HCT116 (cell line): ENCODE measurements around the gene SPTLC3. TPM values are rescaled to one million over a fixed set of nuclear protein-coding genes. Genes with fewer than 3 reads are reported as not detected.

Experiments
- ATAC-seq: fragments of 200-7000 bp; cut with Tn5 transposase; 2 replicates; pipeline ENCODE4 v1.9.1; 2020; ENCODE audit warnings: mild to moderate bottlenecking, moderate library complexity
- BruUV-seq: library from RNA; stranded (reverse); fragments of 400-500 nt; replicated peaks from 2 replicates; lab custom pipeline; 2021; lab: Mats Ljungman, UMichigan
- CTCF ChIA-PET: fragments of 300-600 bp; sonication (Branson Sonifier 250); formaldehyde crosslinking; loops from one replicate; lab custom pipeline; 2021; ENCODE audit warnings: antibody characterized with exemption; lab: Charles Lee
- POLR2A ChIA-PET: fragments of 300-600, 350-600 bp; sonication (Branson Sonifier 250); formaldehyde crosslinking; loops from one replicate; lab custom pipeline; 2021; ENCODE audit warnings: antibody characterized with exemption; lab: Charles Lee
- RAD21 ChIA-PET, 2 experiments: fragments of 300-600 bp; sonication (Branson Sonifier 250); formaldehyde crosslinking; loops; one replicate each; lab custom pipeline; 2023; ENCODE audit warnings: low total read pairs in 2 of 2; ENCODE audit not compliant: uncharacterized antibody in 2 of 2, unreplicated experiment in 2 of 2, low non-redundant PET in 1 of 2; lab: Charles Lee
- DNase-seq: peaks from one replicate; pipeline ENCODE4 v3.0.0-alpha.2; 2010; ENCODE audit warnings: low read depth, low spot score
- H2AFZ ChIP-seq: fragments of 200-600 bp; shearing (Covaris generic), sonication (generic); 2 replicates; pipeline ENCODE4 v1.6.1; 2017; ENCODE audit warnings: low read depth, mixed run types, mixed read lengths, antibody characterized with exemption, low read length; ENCODE audit not compliant: poor library complexity, severe bottlenecking
- H3K27ac ChIP-seq: 2 replicates; pipeline ENCODE4 v1.5.1; 2012; ENCODE audit warnings: low read depth, low read length
- H3K27me3 ChIP-seq: fragments of 200-600 bp; sonication (generic); 2 replicates; pipeline ENCODE4 v1.6.1; 2016; ENCODE audit warnings: mixed run types, low read length, mixed read lengths; ENCODE audit not compliant: insufficient read depth
- H3K36me3 ChIP-seq, 2 experiments: fragments of 200-500 bp in 1 of 2; fragments of 200-600 bp in 1 of 2; sonication (Bioruptor generic) in 1 of 2; sonication (generic) in 1 of 2; 2 replicates each; pipeline versions ENCODE4 v1.5.1 to v1.6.1; 2014 to 2016; ENCODE audit warnings: low read length in 2 of 2, inconsistent platforms in 1 of 2, mixed read lengths in 1 of 2, mixed run types in 1 of 2; ENCODE audit not compliant: insufficient read depth in 2 of 2, control insufficient read depth in 1 of 2
- H3K4me1 ChIP-seq, 2 experiments: fragments of 200-600 bp in 1 of 2; sonication (generic) in 1 of 2; 2 replicates each; pipeline versions ENCODE4 v1.5.1 to v1.6.1; 2012 to 2017; ENCODE audit warnings: low read length in 2 of 2, inconsistent platforms in 1 of 2, mild to moderate bottlenecking in 1 of 2, mixed read lengths in 1 of 2, mixed run types in 1 of 2, moderate library complexity in 1 of 2; ENCODE audit not compliant: insufficient read depth in 2 of 2, control insufficient read depth in 1 of 2
- H3K4me2 ChIP-seq: fragments of 200-600 bp; sonication (generic); 2 replicates; pipeline ENCODE4 v1.6.1; 2017; ENCODE audit warnings: mixed run types, low read length, mixed read lengths
- H3K4me3 ChIP-seq, 2 experiments: fragments of 200-600 bp in 1 of 2; sonication (generic) in 1 of 2; replicated peaks in 1 of 2; 2 replicates each; pipeline ENCODE4 v1.5.1; 2011 to 2016; ENCODE audit warnings: low read length in 2 of 2, control low read depth in 1 of 2, low read depth in 1 of 2, mild to moderate bottlenecking in 1 of 2, mixed read lengths in 1 of 2, mixed run types in 1 of 2
- H3K79me2 ChIP-seq: fragments of 200-600 bp; sonication (generic); 2 replicates; pipeline ENCODE4 v1.6.1; 2017; ENCODE audit warnings: mild to moderate bottlenecking, mixed run types, low read length, moderate library complexity, mixed read lengths; ENCODE audit not compliant: insufficient read depth
- H3K9ac ChIP-seq: fragments of 200-600 bp; sonication (generic); 2 replicates; pipeline ENCODE4 v1.6.1; 2016; ENCODE audit warnings: low read length, mixed read lengths
- H3K9me2 ChIP-seq: fragments of 200-600 bp; sonication (generic), shearing (Covaris generic); 2 replicates; pipeline ENCODE4 v1.6.1; 2017; ENCODE audit warnings: mixed run types, mild to moderate bottlenecking, moderate library complexity; ENCODE audit not compliant: insufficient read depth
- H3K9me3 ChIP-seq, 2 experiments: fragments of 200-500 bp in 1 of 2; fragments of 200-600 bp in 1 of 2; sonication (Bioruptor generic) in 1 of 2; sonication (generic) in 1 of 2; 2 replicates each; pipeline ENCODE4 v1.6.1; 2014 to 2017; ENCODE audit warnings: low read length in 2 of 2, mixed read lengths in 2 of 2, inconsistent platforms in 1 of 2, low read depth in 1 of 2, mild to moderate bottlenecking in 1 of 2, mixed run types in 1 of 2, moderate library complexity in 1 of 2; ENCODE audit not compliant: control insufficient read depth in 1 of 2, insufficient read depth in 1 of 2
- H4K20me1 ChIP-seq: fragments of 200-600 bp; sonication (generic), shearing (Covaris generic); 2 replicates; pipeline ENCODE4 v1.6.1; 2017; ENCODE audit warnings: mixed run types, mild to moderate bottlenecking, moderate library complexity; ENCODE audit not compliant: insufficient read depth
- CBX3 ChIP-seq: IDR thresholded peaks from 2 replicates; pipeline ENCODE4 v1.6.1; 2012; ENCODE audit warnings: low read depth
- CEBPB ChIP-seq: IDR thresholded peaks from 2 replicates; pipeline ENCODE4 v1.6.1; 2012; ENCODE audit warnings: low read depth
- EGR1 ChIP-seq: IDR thresholded peaks from 2 replicates; pipeline ENCODE4 v1.6.1; 2012; ENCODE audit warnings: low read depth
- ELF1 ChIP-seq: IDR thresholded peaks from 2 replicates; pipeline ENCODE4 v1.6.1; 2012; ENCODE audit warnings: low read depth, borderline replicate concordance
- EZH2 ChIP-seq: fragments of 200-600 bp; sonication (generic); IDR thresholded peaks from 2 replicates; pipeline ENCODE4 v1.6.1; 2017; ENCODE audit warnings: antibody characterized with exemption, mixed run types
- EZH2phosphoT487 ChIP-seq: fragments of 200-600 bp; IDR thresholded peaks from 2 replicates; pipeline ENCODE4 v1.6.1; 2018; ENCODE audit warnings: antibody characterized with exemption, borderline replicate concordance
- FOSL1 ChIP-seq: IDR thresholded peaks from 2 replicates; pipeline ENCODE4 v1.6.1; 2012; ENCODE audit warnings: low read depth
- JUND ChIP-seq: IDR thresholded peaks from 2 replicates; pipeline ENCODE4 v1.6.1; 2012
- POLR2A ChIP-seq: IDR thresholded peaks from 2 replicates; pipeline ENCODE4 v1.7.0; 2011; ENCODE audit warnings: borderline replicate concordance; ENCODE audit not compliant: insufficient read depth, insufficient read length; ENCODE audit errors: extremely low read depth
- POLR2AphosphoS5 ChIP-seq: IDR thresholded peaks from 2 replicates; pipeline ENCODE4 v1.6.1; 2011; ENCODE audit warnings: mild to moderate bottlenecking, low read depth, low read length, moderate library complexity
- SIN3A ChIP-seq: IDR thresholded peaks from 2 replicates; pipeline ENCODE4 v1.6.1; 2012; ENCODE audit warnings: low read depth
- SP1 ChIP-seq: IDR thresholded peaks from 2 replicates; pipeline ENCODE4 v1.6.1; 2012; ENCODE audit warnings: low read depth
- SRF ChIP-seq: IDR thresholded peaks from 2 replicates; pipeline ENCODE4 v1.6.1; 2012; ENCODE audit warnings: low read depth
- TCF7L2 ChIP-seq: IDR thresholded peaks from 2 replicates; pipeline ENCODE4 v1.7.0; 2011; ENCODE audit warnings: borderline replicate concordance, inconsistent platforms; ENCODE audit not compliant: insufficient read depth, insufficient read length; ENCODE audit errors: extremely low read depth
- ZFX ChIP-seq: fragments of 450-650 bp; IDR thresholded peaks from 2 replicates; pipeline ENCODE4 v1.6.1; 2017
- ZNF274 ChIP-seq: fragments of 200-500 bp; sonication (Bioruptor generic); IDR thresholded peaks from 2 replicates; pipeline ENCODE4 v1.6.1; 2014; ENCODE audit warnings: mild to moderate bottlenecking, low read depth, low read length, inconsistent platforms
- intact Hi-C: fragments of 100-400 bp; cut with micrococcal nuclease; formaldehyde crosslinking; loops from 2 replicates; pipeline ENCODE4 v1.10.0; 2022
- total RNA-seq: library from RNA; stranded (reverse); gene quantifications from one replicate; pipeline ENCODE4 v1.2.1, GENCODE V29; 2021; ENCODE audit not compliant: unreplicated experiment
- TF ChIP-seq, protein P1 (sequence below): IDR thresholded peaks from 2 replicates; pipeline ENCODE4 v1.6.1; 2011; ENCODE audit warnings: mild to moderate bottlenecking, low read length, moderate library complexity; ENCODE audit not compliant: insufficient replicate concordance; ENCODE audit errors: extremely low read depth
- TF ChIP-seq, protein P2 (sequence below): IDR thresholded peaks from 2 replicates; pipeline ENCODE4 v1.6.1; 2012
- TF ChIP-seq, protein P3 (sequence below): IDR thresholded peaks from 2 replicates; pipeline ENCODE4 v1.6.1; 2012
- TF ChIP-seq, protein P4 (sequence below), 3 experiments: fragments of 200-600 bp in 1 of 3; sonication (generic) in 1 of 3; IDR thresholded peaks in 2 of 3; conservative IDR thresholded peaks in 1 of 3; 2 replicates each; pipeline ENCODE4 v1.5.1; 2012 to 2017; ENCODE audit warnings: low read depth in 2 of 3, low read length in 2 of 3, antibody characterized with exemption in 1 of 3, borderline replicate concordance in 1 of 3, control low read depth in 1 of 3, mild to moderate bottlenecking in 1 of 3, mixed read lengths in 1 of 3, mixed run types in 1 of 3, moderate library complexity in 1 of 3; ENCODE audit not compliant: insufficient read depth in 1 of 3

SPTLC3 gene
- total RNA-seq, 1 experiment from 2014 or later = not detected

DNA sequence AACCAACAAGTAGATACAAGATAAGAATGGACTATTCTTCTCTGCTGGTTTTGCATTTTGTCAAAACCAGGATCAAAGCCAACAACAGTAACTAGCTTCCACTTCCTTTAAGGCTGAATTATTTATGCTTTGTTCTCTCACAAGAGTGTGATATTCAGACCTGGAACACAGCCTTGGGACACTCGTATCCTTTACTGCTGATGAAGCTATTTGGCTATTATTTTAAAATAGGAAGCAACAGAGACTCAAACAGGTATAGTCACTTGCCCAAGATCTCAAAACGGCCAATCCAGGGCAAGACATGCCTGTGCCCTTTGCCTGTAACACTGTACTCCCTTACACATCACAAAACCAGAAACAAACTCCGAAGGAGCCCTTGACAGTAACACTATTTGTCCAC, 19.9 kb downstream of the SPTLC3 start:
- BruUV-seq = no TSS peak
- H3K4me2 ChIP-seq = no peak overlapping the region
- H3K36me3 ChIP-seq = no peaks in the 10 kb centered on the region
- no peaks in the 10 kb centered on the region for H4K20me1 ChIP-seq
- H3K9ac ChIP-seq = no peak overlapping the region
- ChIA-PET CTCF (no interaction called here), RAD21 (no interaction called here), POLR2A (no interaction called here)
- H3K9me3 ChIP-seq = no peaks in the 10 kb centered on the region; a peak in 1 of 4 replicates
- H3K9me2 ChIP-seq = no peaks in the 10 kb centered on the region
- H3K27ac ChIP-seq = no peak overlapping the region
- intact Hi-C loops = no loop called here
- H3K4me3 ChIP-seq = no peak overlapping the region
- H2AFZ ChIP-seq = no peak overlapping the region
- H3K79me2 ChIP-seq = no peaks in the 10 kb centered on the region
- ATAC-seq = no peak
- no peak for DNase-seq
- TF ChIP-seq ELF1 (no peak), POLR2AphosphoS5 (no peak), POLR2A (no peak), SRF (no peak), FOSL1 (no peak), TCF7L2 (no peak), ZFX (no peak), CEBPB (no peak), SIN3A (no peak), EGR1 (no peak), CBX3 (no peak), ZNF274 (no peak), JUND (no peak), EZH2phosphoT487 (no peak), EZH2 (no peak), SP1 (no peak)
- TF ChIP-seq, protein P1, sequence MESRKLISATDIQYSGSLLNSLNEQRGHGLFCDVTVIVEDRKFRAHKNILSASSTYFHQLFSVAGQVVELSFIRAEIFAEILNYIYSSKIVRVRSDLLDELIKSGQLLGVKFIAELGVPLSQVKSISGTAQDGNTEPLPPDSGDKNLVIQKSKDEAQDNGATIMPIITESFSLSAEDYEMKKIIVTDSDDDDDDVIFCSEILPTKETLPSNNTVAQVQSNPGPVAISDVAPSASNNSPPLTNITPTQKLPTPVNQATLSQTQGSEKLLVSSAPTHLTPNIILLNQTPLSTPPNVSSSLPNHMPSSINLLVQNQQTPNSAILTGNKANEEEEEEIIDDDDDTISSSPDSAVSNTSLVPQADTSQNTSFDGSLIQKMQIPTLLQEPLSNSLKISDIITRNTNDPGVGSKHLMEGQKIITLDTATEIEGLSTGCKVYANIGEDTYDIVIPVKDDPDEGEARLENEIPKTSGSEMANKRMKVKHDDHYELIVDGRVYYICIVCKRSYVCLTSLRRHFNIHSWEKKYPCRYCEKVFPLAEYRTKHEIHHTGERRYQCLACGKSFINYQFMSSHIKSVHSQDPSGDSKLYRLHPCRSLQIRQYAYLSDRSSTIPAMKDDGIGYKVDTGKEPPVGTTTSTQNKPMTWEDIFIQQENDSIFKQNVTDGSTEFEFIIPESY = no peak
- TF ChIP-seq, protein P2, sequence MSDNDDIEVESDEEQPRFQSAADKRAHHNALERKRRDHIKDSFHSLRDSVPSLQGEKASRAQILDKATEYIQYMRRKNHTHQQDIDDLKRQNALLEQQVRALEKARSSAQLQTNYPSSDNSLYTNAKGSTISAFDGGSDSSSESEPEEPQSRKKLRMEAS = no peak
- TF ChIP-seq, protein P3, sequence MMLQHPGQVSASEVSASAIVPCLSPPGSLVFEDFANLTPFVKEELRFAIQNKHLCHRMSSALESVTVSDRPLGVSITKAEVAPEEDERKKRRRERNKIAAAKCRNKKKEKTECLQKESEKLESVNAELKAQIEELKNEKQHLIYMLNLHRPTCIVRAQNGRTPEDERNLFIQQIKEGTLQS = no peak
- TF ChIP-seq, protein P4, sequence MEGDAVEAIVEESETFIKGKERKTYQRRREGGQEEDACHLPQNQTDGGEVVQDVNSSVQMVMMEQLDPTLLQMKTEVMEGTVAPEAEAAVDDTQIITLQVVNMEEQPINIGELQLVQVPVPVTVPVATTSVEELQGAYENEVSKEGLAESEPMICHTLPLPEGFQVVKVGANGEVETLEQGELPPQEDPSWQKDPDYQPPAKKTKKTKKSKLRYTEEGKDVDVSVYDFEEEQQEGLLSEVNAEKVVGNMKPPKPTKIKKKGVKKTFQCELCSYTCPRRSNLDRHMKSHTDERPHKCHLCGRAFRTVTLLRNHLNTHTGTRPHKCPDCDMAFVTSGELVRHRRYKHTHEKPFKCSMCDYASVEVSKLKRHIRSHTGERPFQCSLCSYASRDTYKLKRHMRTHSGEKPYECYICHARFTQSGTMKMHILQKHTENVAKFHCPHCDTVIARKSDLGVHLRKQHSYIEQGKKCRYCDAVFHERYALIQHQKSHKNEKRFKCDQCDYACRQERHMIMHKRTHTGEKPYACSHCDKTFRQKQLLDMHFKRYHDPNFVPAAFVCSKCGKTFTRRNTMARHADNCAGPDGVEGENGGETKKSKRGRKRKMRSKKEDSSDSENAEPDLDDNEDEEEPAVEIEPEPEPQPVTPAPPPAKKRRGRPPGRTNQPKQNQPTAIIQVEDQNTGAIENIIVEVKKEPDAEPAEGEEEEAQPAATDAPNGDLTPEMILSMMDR (IDR thresholded peaks at IDR 0.05 in 2 of 3, conservative IDR thresholded peaks at IDR 0.05 in 1 of 3; ENCODE audit: borderline replicate concordance in 1 of 3, insufficient read depth in 1 of 3, low read depth in 2 of 3, low read length in 2 of 3) = no peak
- TF ChIP-seq, all 23 proteins: peak for 0
- Histone ChIP-seq H3K4me1 (peaks cover 7 to 13% of the 10 kb centered on the region in 2 experiments; a peak in 3 of 4 replicates), H3K27me3 (no peaks in the 10 kb centered on the region)
